Forelimb muscle (tissue), 1 donor: Measurements from ENCODE around the gene USP6. TPM values are rescaled to one million over a fixed set of nuclear protein-coding genes. Genes with fewer than 3 reads are reported as not detected.
"Not testable (repeated sequence)": the region's sequence is repeated elsewhere in the genome, so short reads cannot be mapped to it uniquely, and the experiment has no call there.

Experiments used
- DNase-seq: peaks from one replicate; pipeline ENCODE4 v3.0.0-alpha.2; 2013; ENCODE audit warnings: low read depth
- polyA plus RNA-seq: library from polyadenylated mRNA; unstranded; fragments of 120-200 nt; gene quantifications from one replicate; pipeline ENCODE4 v1.2.1, GENCODE V29; 2013; ENCODE audit not compliant: insufficient read length

The USP6 gene
- polyA plus RNA-seq, 1 donor, result 30.0 TPM

GRCh38 chr17:5191541-5192417 is 75.9 kb downstream of the USP6 start, which contains the start of gene ZNF594:
TSS of gene ZNF594 (minus strand) at chr17:5191868. CDS start at chr17:5184256, 7,612 bp downstream.
- peak; percentile 91 for DNase-seq

GRCh38 chr17:5194346-5194745 is 78.5 kb downstream of the USP6 start:
- DNase-seq, result no peak

GRCh38 chr17:5198472-5198871 is 82.6 kb downstream of the USP6 start:
- DNase-seq, result no peak

- no peak for DNase-seq
Measured at GRCh38 chr17:5200360-5200759, 84.5 kb downstream of the USP6 start.

- no peak for DNase-seq
Measured at GRCh38 chr17:5201011-5201410, 85.2 kb downstream of the USP6 start.

GRCh38 chr17:5203178-5203907 is 87.5 kb downstream of the USP6 start:
- no peak for DNase-seq

- DNase-seq, result no peak
Measured at GRCh38 chr17:5203908-5204294, 88.1 kb downstream of the USP6 start.

GRCh38 chr17:5209396-5209795 is 93.6 kb downstream of the USP6 start:
- DNase-seq, result no peak

GRCh38 chr17:5210091-5210490 is 94.3 kb downstream of the USP6 start:
- no peak for DNase-seq

- DNase-seq, result no peak
Measured at GRCh38 chr17:5210614-5211252, 94.9 kb downstream of the USP6 start.

- no peak for DNase-seq
Measured at GRCh38 chr17:5211458-5211857, 95.6 kb downstream of the USP6 start.

- DNase-seq, result not testable (repeated sequence)
Measured at GRCh38 chr17:5217562-5217961, 101.7 kb downstream of the USP6 start.

- no peak for DNase-seq
Measured at GRCh38 chr17:5219536-5219935, 103.7 kb downstream of the USP6 start.

- no peak for DNase-seq
Measured at GRCh38 chr17:5220074-5220473, 104.2 kb downstream of the USP6 start.

GRCh38 chr17:5221912-5222311 is 106.1 kb downstream of the USP6 start:
- DNase-seq, result not testable (repeated sequence)

Other genes starting within 250 kb of the USP6 start
- 1.3 TPM for gene C17orf107, start 216.5 kb upstream of the USP6 start, polyA plus RNA-seq
- 2.3 TPM for gene CHRNE, start 212.9 kb upstream of the USP6 start, polyA plus RNA-seq
- gene GP1BA, start 183.8 kb upstream of the USP6 start, polyA plus RNA-seq, result 0.92 TPM
- 53.8 TPM for gene SLC25A11, start 176.0 kb upstream of the USP6 start, polyA plus RNA-seq
- gene RNF167, start 175.8 kb upstream of the USP6 start, polyA plus RNA-seq, result 72.7 TPM
- gene PFN1, start 167.5 kb upstream of the USP6 start, polyA plus RNA-seq, result 349 TPM
- 2,114 TPM for gene ENO3, start 164.9 kb upstream of the USP6 start, polyA plus RNA-seq
- 90.2 TPM for gene SPAG7, start 148.2 kb upstream of the USP6 start, polyA plus RNA-seq
- 27.3 TPM for gene CAMTA2, start 128.4 kb upstream of the USP6 start, polyA plus RNA-seq
- 5.0 TPM for gene INCA1, start 118.5 kb upstream of the USP6 start, polyA plus RNA-seq
- gene KIF1C, start 118.1 kb upstream of the USP6 start, polyA plus RNA-seq, result 120 TPM
- 0.08 TPM for gene SLC52A1, start 80.6 kb upstream of the USP6 start, polyA plus RNA-seq
- 11.8 TPM for gene ZFP3, start 37.6 kb upstream of the USP6 start, polyA plus RNA-seq
- 24.4 TPM for gene ZNF232, start 4.2 kb upstream of the USP6 start, polyA plus RNA-seq
- gene ZNF594, start 75.8 kb downstream of the USP6 start, polyA plus RNA-seq, result 11.2 TPM
- 1.2 TPM for gene SCIMP, start 118.8 kb downstream of the USP6 start, polyA plus RNA-seq
- 56.7 TPM for gene RABEP1, start 166.3 kb downstream of the USP6 start, polyA plus RNA-seq